Measurements from ENCODE around the gene HCN4. TPM values are rescaled to one million over a fixed set of nuclear protein-coding genes. Genes with fewer than 3 reads are reported as not detected.

HCN4 gene
- total and polyA plus RNA-seq, 8 donors, result 0.09 to 1.1 (median 0.28) TPM

DNA sequence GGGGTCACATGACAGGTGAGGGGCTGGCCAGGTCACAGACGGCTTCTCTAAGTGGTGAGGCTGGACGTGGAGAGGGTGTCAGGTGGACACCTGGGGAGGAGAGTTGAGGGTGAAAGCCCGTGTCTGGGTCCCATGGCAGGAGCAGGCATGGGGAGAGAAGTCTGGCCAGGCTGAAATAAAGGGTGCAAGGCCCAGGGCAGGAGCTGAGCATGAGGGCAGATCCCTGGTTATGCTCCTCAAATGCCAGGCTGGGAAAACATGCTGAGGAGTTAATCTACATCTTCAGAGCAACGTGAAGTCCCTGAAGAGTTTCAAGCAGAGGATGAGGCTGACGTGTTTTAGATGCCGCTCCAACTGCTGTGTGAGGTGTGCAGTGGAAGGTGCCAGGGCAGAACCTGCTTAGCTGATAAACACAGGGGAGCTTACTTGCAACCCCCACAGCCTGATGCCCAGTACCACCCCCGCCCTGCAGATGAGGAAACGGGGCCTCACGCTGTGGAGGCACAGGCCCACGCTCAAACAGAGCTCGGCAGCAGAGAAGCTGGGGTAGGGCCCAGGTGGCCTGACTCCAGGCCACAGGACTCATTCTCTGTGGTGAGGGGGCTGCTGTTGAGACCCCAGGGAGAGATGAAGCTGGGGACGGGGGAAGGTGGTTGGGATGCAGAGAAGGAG, 40.5 kb downstream of the HCN4 start:
- no peak for FAIRE-seq
- Histone ChIP-seq H3K4me3 (no peak overlapping the region), H3K4me1 (no peaks in the 10 kb centered on the region), H3K27ac (no peak overlapping the region), H3K36me3 (no peaks in the 10 kb centered on the region), H3K27me3 (no peaks in the 10 kb centered on the region), H3K9me3 (no peaks in the 10 kb centered on the region)
- WGBS, 2 donors, result 72 to 83% methylated on average over 12 of the region's 12 CpGs
- TF ChIP-seq CTCF (IDR thresholded peaks at IDR 0.05), result no peak
- ATAC-seq, result no peak
- DNase-seq, result peak in 2 of 6 donors; percentile 24 to 29
- intact Hi-C loops (cut with DNase I), result no loop called here

DNA sequence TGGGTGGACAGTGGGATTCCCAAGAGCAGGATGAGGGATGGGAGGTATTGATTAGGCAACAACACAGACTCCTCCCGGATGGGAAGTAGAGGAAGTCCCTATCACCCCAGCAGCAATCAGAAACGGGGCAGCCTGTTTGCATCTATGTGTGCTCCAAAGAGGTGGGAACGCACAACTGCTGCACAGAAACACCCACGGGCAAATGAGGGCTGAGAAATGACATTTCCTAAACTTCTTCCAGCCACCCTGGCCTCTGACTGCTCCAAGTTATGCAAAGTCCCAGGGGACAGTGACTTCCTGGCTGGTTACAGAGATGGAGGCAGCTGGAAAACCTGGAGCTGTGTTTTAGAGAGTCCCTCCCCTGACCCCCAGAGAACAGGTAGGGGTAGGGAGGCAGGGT, 42.6 kb downstream of the HCN4 start:
- intact Hi-C loops (cut with DNase I), result no loop called here
- no peak for TF ChIP-seq CTCF (IDR thresholded peaks at IDR 0.05)
- Histone ChIP-seq H3K4me1 (no peaks in the 10 kb centered on the region), H3K36me3 (no peaks in the 10 kb centered on the region), H3K27ac (no peak overlapping the region), H3K9me3 (no peaks in the 10 kb centered on the region), H3K4me3 (no peak overlapping the region), H3K27me3 (no peaks in the 10 kb centered on the region)
- WGBS, 2 donors, result 26 to 40% methylated on average over 4 of the region's 4 CpGs
- no peak for ATAC-seq
- DNase-seq, result peak in 1 of 6 donors; percentile 16
- FAIRE-seq, result no peak

GRCh38 chr15:73325191-73325861, 43.4 kb downstream of the HCN4 start:
- intact Hi-C loops (cut with DNase I), result no loop called here

GRCh38 chr15:73324496-73325170, 44.1 kb downstream of the HCN4 start:
- intact Hi-C loops (cut with DNase I), result no loop called here

More at GRCh38 chr15:73325191-73325861, 43.4 kb downstream of the HCN4 start:
- Histone ChIP-seq H3K4me3 (no peak overlapping the region), H3K27ac (no peak overlapping the region), H3K4me1 (no peaks in the 10 kb centered on the region), H3K27me3 (no peaks in the 10 kb centered on the region), H3K9me3 (no peaks in the 10 kb centered on the region), H3K36me3 (no peaks in the 10 kb centered on the region)
- DNase-seq, result peak in 2 of 6 donors; percentile 39 to 47
- TF ChIP-seq CTCF (IDR thresholded peaks at IDR 0.05), result no peak
- no peak for FAIRE-seq
- WGBS, 2 donors, result 63 to 70% methylated on average over 29 of the region's 29 CpGs
- ATAC-seq, result no peak

More at GRCh38 chr15:73324496-73325170, 44.1 kb downstream of the HCN4 start:
- Histone ChIP-seq H3K27ac (no peak overlapping the region), H3K36me3 (no peaks in the 10 kb centered on the region), H3K4me1 (no peaks in the 10 kb centered on the region), H3K27me3 (no peaks in the 10 kb centered on the region), H3K4me3 (no peak overlapping the region), H3K9me3 (no peaks in the 10 kb centered on the region)
- DNase-seq, result peak in 2 of 6 donors; percentile 34 to 40
- 85 to 90% methylated on average over 16 of the region's 16 CpGs for WGBS, 2 donors
- no peak for TF ChIP-seq CTCF (IDR thresholded peaks at IDR 0.05)
- FAIRE-seq, result no peak
- ATAC-seq, result no peak
